Suppressor macrophage treated with lipopolysaccharide for 4 hours (primary cell): ENCODE results near the gene ADRM1.

Experiments
- DNase-seq: peaks from one replicate; pipeline ENCODE4 v3.0.0-alpha.2; 2020

Gene ADRM1

GRCh38 chr20:62302341-62303061, at the start of gene ADRM1:
Gene ADRM1 (plus strand): TSS chr20:62302997. CDS start chr20:62303569, 572 bp downstream.
- peak; percentile 99 for DNase-seq

GRCh38 chr20:62253398-62253797, 49.4 kb upstream of the ADRM1 start:
- no peak for DNase-seq

- no peak for DNase-seq
Measured at GRCh38 chr20:62254021-62254724, 48.6 kb upstream of the ADRM1 start.

GRCh38 chr20:62255976-62256375, 46.8 kb upstream of the ADRM1 start:
- DNase-seq, result no peak

GRCh38 chr20:62258499-62259293, 44.1 kb upstream of the ADRM1 start:
- no peak for DNase-seq

- no peak for DNase-seq
Measured at GRCh38 chr20:62259294-62259565, 43.6 kb upstream of the ADRM1 start.

- DNase-seq, result no peak
Measured at GRCh38 chr20:62262064-62262463, 40.7 kb upstream of the ADRM1 start.

GRCh38 chr20:62263396-62263795, 39.4 kb upstream of the ADRM1 start:
- DNase-seq, result no peak

- DNase-seq, result no peak
Measured at GRCh38 chr20:62265365-62265764, 37.4 kb upstream of the ADRM1 start.

- DNase-seq, result no peak
Measured at GRCh38 chr20:62266340-62266739, 36.5 kb upstream of the ADRM1 start.

GRCh38 chr20:62266851-62267250, 35.9 kb upstream of the ADRM1 start:
- no peak for DNase-seq

GRCh38 chr20:62267543-62267942, 35.3 kb upstream of the ADRM1 start:
- no peak for DNase-seq

- no peak for DNase-seq
Measured at GRCh38 chr20:62268228-62268900, 34.4 kb upstream of the ADRM1 start.

- DNase-seq, result no peak
Measured at GRCh38 chr20:62269378-62269777, 33.4 kb upstream of the ADRM1 start.

- DNase-seq, result no peak
Measured at GRCh38 chr20:62269871-62270270, 32.9 kb upstream of the ADRM1 start.

- no peak for DNase-seq
Measured at GRCh38 chr20:62272200-62272599, 30.6 kb upstream of the ADRM1 start.

GRCh38 chr20:62273416-62273815, 29.4 kb upstream of the ADRM1 start:
- DNase-seq, result no peak

- no peak for DNase-seq
Measured at GRCh38 chr20:62274332-62274950, 28.4 kb upstream of the ADRM1 start.

GRCh38 chr20:62275219-62275618, 27.6 kb upstream of the ADRM1 start:
- no peak for DNase-seq

- no peak for DNase-seq
Measured at GRCh38 chr20:62276439-62276838, 26.4 kb upstream of the ADRM1 start.

GRCh38 chr20:62277253-62277652, 25.5 kb upstream of the ADRM1 start:
- no peak for DNase-seq

- DNase-seq, result no peak
Measured at GRCh38 chr20:62280303-62280702, 22.5 kb upstream of the ADRM1 start.
